NOMO-1 (cell line): ENCODE measurements around the gene LOXL1.

ENCODE experiments used
- DNase-seq, 2 experiments: peaks; one replicate each; lab custom pipeline; 2025; ENCODE audit not compliant: unreplicated experiment in 2 of 2; lab: John Stamatoyannopoulos, UW

LOXL1 gene

GRCh38 chr15:73990250-73991005 lies 64.2 kb downstream of the LOXL1 start:
- no peak for DNase-seq

GRCh38 chr15:73991260-73991659 lies 65.0 kb downstream of the LOXL1 start:
- DNase-seq, result no peak

DNA sequence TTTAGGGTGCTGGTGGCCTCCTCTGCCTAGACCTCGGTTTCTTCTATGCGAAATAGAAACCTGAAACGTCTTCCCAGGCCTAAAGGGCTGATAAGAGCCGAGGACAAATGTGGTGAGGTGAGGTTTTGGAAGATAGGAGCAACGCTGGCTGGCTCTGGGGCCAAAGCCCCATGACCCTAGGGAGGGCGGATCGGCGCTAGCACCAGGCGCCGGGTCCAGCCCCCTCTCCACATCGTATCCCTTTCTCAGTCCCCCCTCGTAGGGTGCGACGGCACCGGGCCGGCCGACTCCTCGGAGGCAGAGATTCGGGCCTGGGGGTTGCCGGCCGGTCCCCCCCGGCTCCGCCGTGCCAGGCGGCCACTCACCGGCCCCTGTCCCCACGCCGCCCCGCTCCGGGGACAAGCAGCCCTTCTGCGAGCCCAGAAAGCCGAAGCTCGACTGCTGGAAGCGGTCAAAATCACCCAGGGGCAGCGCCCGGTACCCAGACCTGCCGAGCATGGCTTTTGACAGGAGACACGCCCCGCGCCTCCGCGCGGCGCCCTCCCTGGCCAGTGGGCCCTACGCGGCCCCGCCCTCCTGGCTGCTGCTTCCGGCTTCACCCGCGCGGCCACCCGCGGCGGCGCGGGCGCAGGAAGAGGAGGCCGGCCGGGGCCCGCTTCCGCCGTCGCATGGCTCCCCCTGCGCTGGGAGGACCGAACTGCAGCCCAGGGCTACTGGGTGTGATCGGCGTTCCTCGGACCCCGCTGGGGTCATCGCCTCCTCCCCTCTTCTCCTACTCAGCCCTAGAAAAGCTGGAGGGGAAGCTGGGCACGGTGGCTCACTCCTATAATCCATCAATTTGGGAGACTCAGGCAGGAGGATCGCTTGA lies 65.7 kb downstream of the LOXL1 start, which contains the start of gene STOML1:
TSS of gene STOML1 (minus strand) at position 570 of the 868 bp plus-strand sequence. CDS start at position 498, 72 bp downstream.
- DNase-seq, result peak; percentile 85 to 95

DNA sequence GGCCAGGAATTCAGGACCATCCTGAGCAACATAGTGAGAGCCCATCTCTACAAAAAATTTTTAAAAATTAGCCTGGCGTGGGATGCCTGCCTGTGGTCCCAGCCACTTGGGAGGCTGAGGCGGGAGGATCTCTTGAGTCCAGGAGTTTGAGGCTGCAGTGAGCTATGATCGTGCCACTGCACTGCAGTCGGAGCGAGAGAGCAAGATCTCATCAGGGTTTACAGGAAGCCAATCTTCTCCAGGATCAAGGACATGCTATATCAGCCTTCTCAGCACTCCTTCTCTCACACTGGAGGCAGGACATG lies 66.3 kb downstream of the LOXL1 start:
- DNase-seq, result no peak

DNA sequence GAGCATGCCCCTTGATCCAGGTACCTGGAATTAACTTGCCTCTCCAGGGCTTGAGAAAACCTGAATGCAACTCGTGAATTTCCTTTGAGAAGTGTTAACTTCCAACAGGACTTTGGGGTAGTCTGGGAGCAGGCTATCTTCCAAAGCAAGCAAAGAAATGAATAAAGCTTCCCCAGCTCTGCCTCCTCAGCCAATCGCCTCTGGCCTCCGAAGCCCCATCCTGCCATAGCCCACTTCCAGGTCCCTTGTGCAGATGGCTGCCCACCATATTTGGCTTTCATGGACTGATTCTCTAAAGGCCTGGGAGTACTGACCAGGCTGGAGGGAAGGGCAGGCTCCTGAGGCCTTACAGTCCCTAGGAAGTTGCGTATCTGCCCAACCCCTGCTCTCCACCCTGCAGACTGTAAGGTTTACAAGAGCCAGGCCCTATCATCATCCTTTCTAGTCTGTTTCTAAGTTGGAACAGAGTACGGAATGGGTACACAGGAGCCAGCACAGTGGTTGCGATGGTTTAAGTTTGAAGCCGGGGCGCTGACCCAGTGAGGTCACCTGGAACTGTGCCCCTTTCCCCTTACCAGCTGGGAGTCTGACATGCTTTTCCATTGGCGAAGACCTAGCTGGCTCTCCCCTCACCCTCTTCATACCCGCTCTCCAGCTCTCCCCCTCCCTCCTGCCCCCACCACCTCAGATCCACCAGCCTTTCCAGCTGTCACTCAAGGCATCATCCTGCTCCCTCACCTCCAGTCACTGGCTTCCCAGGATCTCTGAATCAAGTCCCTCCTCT lies 67.1 kb downstream of the LOXL1 start:
- DNase-seq, result no peak

GRCh38 chr15:73994413-73994883 lies 68.2 kb downstream of the LOXL1 start, which contains the start of gene PML:
Gene PML, plus strand, starts transcription at chr15:73994716. Its CDS starts 97 bp downstream, at chr15:73994813.
- DNase-seq, result peak; percentile 97 to 98

- DNase-seq, result peak; percentile 22 to 23
These were observed 68.8 kb downstream of the LOXL1 start for GRCh38 chr15:73994912-73995622.

- no peak for DNase-seq
These were observed 70.0 kb downstream of the LOXL1 start for GRCh38 chr15:73996267-73996666.

DNA sequence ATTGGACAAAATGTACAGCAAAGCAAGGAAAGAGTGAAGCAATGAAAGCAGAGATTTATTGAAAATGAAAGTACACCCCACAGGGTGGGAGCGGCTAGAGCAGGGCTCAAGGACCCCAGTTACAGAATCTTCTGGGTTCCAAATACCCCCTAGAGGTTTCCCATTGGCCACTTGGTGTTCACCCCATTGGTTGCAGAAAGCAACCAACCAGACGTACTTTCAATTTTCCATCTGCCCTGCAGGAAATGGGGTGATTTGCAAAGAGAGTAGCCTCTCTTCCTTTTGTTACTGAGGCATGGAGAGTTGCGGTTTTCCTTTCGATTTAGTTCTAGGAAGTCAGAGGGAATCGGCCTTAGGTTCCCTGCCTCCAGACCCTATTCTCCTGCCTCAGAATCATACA lies 70.7 kb downstream of the LOXL1 start:
- DNase-seq, result peak in 1 of 2 experiments; percentile 41

GRCh38 chr15:73997986-73998385 lies 71.7 kb downstream of the LOXL1 start:
- no peak for DNase-seq
